Large intestine (tissue), 12 donors: ENCODE measurements around the gene RHEBL1. TPM values are rescaled to one million over a fixed set of nuclear protein-coding genes. Genes with fewer than 3 reads are reported as not detected.

Experiments
- DNase-seq, 2 donors: peaks; one replicate each; pipeline versions ENCODE4 v3.0.0 to v3.0.0-alpha.2; 2013
- H3K27ac ChIP-seq: one replicate; pipeline ENCODE4 v1.5.1; 2013; ENCODE audit warnings: low read length
- H3K27me3 ChIP-seq: 2 replicates; pipeline ENCODE4 v1.6.1; 2013; ENCODE audit warnings: low read length; ENCODE audit not compliant: control insufficient read depth, insufficient read depth
- H3K36me3 ChIP-seq: 2 replicates; pipeline ENCODE4 v1.6.1; 2013; ENCODE audit warnings: low read length; ENCODE audit not compliant: control insufficient read depth, insufficient read depth
- H3K4me1 ChIP-seq: one replicate; pipeline ENCODE4 v1.6.1; 2013; ENCODE audit warnings: low read length; ENCODE audit not compliant: control insufficient read depth, insufficient read depth
- H3K4me3 ChIP-seq: one replicate; pipeline ENCODE4 v1.5.1; 2013; ENCODE audit warnings: low read length
- H3K9me3 ChIP-seq: one replicate; pipeline ENCODE4 v1.6.1; 2013; ENCODE audit warnings: mild to moderate bottlenecking, low read depth, low read length, moderate library complexity; ENCODE audit not compliant: control insufficient read depth
- WGBS: methylation state at CpG from one replicate; pipeline ENCODE4 v1.1.5; 2013; ENCODE audit warnings: low lambda C conversion rate; ENCODE audit not compliant: insufficient coverage; 5-methylcytosine and 5-hydroxymethylcytosine counted together
- long read RNA-seq, 11 donors: transcript quantifications; one replicate each; lab custom pipeline, GENCODE V29; 2026
- polyA plus RNA-seq: library from polyadenylated mRNA; unstranded; fragments of 120-200 nt; gene quantifications from one replicate; pipeline ENCODE4 v1.2.1, GENCODE V29; 2013

The RHEBL1 gene, protein sequence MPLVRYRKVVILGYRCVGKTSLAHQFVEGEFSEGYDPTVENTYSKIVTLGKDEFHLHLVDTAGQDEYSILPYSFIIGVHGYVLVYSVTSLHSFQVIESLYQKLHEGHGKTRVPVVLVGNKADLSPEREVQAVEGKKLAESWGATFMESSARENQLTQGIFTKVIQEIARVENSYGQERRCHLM
- 0.79 TPM for polyA plus RNA-seq
- long read RNA-seq, donor 1 = 0 reads
- long read RNA-seq, donor 2 = 0 reads
- long read RNA-seq, donor 3 = 0 reads
- long read RNA-seq, donor 4 = 0 reads
- long read RNA-seq, donor 5 = 0 reads
- long read RNA-seq, donor 6 = 0 reads
- long read RNA-seq, donor 7 = 0 reads
- long read RNA-seq, donor 8, partial matches to known transcripts = 0 of 1 reads
- long read RNA-seq, donor 8, other reads (novel, unspliced or antisense) = 0 of 1 reads
- long read RNA-seq, donor 9 = 0 reads
- long read RNA-seq, donor 10 = 0 reads
- long read RNA-seq, donor 11 = 0 reads

DNA sequence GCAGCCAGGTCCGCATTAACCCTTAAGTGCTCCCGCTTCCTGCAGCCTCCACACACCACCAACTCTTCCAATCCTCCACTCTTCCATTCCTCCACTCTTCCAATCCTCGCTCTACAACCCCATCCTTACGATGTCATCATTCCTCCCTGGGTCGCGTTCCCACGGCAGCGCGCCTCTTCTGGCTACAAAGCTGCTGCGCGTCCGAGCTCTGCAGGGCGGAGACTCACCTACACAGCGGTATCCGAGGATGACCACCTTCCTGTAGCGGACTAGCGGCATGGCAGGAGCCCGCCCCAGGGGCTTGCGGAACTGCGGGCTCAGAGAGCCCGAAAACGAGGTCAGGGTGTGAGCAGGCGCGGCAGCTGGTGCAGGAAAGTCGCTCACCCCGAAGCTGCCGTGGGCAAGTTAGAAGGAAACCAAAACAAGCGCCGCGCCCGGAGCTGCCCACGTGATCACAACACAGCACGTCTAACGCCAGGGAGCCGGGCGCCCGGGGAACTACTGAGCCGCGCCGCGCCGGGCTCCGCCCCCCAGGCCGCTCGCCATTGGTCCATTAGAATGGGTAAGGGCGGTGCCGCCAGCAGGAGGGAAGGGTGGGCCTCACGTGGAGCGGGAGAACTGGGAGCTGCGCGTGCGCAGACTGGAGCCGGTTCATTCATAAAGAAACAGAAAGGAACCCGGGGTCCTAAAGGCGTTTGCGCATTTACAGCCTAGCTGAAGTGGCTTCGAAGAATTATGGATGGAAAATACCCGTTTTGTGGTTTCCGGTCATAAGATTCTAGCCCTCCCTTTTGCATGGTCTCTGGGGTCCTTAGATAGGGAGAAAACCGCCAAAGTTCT lies at the start of gene RHEBL1:
TSS of gene RHEBL1 (minus strand) at position 473 of the 840 bp plus-strand sequence. CDS start at position 279, 194 bp downstream.
- Histone ChIP-seq H3K27ac (peak within 1 kb of the TSS; percentile 71), H3K4me1 (peaks cover 10% of the 10 kb centered on the region), H3K9me3 (no peaks in the 10 kb centered on the region), H3K4me3 (peak within 1 kb of the TSS; percentile 86), H3K27me3 (no peaks in the 10 kb centered on the region), H3K36me3 (no peaks in the 10 kb centered on the region)
- peak; percentile 98 to 99 for DNase-seq
- 0% methylated on average over 6 of the region's 60 CpGs for WGBS

DNA sequence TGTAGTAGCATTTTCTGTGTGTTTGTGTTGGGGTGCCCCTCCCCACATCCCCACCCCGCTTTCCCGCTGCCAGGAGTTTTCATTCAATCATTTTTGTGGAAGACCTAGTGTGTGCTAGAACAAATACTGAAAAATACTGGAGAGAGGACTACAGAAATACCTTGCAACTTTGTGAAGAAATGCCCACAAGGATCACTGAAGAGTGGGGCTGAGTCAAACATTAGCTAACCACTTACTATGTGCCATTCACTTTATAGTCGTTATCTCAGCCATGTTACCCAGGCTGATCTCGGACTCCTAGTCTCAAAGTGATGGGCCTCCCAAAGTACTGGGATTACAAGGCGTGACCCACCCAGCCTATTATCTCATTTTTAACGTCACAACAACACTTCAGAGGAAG lies 41.4 kb upstream of the RHEBL1 start:
- Histone ChIP-seq H3K27ac (peak overlapping the region; percentile 95), H3K27me3 (no peaks in the 10 kb centered on the region), H3K36me3 (peaks cover 7% of the 10 kb centered on the region), H3K9me3 (no peaks in the 10 kb centered on the region), H3K4me1 (peaks cover 31% of the 10 kb centered on the region), H3K4me3 (peak overlapping the region; percentile 95)
- WGBS = 20% methylated on average over 1 of the region's 6 CpGs
- DNase-seq = peak in 1 of 2 donors; percentile 56

DNA sequence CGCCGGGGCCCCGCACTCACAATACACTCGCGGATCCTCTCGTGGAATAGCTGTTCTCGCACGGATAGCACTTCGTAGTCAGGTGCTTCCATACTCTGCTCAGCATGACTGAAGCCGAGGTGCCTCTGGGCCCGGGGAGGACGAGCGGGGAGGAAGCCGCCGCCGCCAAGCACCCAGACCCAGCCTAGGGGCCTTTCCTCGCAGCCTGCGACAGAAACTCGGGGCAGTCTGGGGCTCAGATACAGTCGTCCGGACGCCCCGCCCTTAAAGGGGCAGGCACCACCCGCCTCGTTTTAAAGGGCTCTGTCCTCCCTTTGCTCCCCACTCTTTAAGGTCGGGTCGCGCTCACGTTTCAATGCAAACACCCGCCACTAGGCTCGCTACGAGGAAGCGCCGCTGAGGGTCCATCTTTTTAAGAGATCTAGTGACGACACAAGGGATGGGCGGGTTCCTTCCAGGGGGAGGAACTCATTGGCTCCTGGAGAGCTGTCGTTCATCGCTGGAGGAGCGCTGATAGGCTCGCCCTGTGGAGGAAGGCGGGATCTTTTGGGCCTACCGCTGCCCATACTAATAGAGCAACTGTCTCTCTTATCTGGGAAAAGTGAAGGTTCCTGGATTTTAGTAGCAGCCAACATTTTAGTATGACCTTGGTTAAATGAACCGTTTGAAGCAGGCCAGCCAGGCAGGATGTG lies 40.8 kb upstream of the RHEBL1 start, which contains the start of gene LMBR1L:
TSS of gene LMBR1L (minus strand) at position 384 of the 692 bp plus-strand sequence. CDS start at position 92, 292 bp downstream.
- no peaks in the 10 kb centered on the region for H3K9me3 ChIP-seq
- DNase-seq = peak; percentile 97 to 98
- peaks cover 13% of the 10 kb centered on the region for H3K36me3 ChIP-seq
- peak within 1 kb of the TSS; percentile 95 for H3K4me3 ChIP-seq
- no peaks in the 10 kb centered on the region for H3K27me3 ChIP-seq
- WGBS = no CpG with 5 or more reads among the region's 43 CpGs
- peaks cover 36% of the 10 kb centered on the region for H3K4me1 ChIP-seq
- H3K27ac ChIP-seq = peak within 1 kb of the TSS; percentile 95

DNA sequence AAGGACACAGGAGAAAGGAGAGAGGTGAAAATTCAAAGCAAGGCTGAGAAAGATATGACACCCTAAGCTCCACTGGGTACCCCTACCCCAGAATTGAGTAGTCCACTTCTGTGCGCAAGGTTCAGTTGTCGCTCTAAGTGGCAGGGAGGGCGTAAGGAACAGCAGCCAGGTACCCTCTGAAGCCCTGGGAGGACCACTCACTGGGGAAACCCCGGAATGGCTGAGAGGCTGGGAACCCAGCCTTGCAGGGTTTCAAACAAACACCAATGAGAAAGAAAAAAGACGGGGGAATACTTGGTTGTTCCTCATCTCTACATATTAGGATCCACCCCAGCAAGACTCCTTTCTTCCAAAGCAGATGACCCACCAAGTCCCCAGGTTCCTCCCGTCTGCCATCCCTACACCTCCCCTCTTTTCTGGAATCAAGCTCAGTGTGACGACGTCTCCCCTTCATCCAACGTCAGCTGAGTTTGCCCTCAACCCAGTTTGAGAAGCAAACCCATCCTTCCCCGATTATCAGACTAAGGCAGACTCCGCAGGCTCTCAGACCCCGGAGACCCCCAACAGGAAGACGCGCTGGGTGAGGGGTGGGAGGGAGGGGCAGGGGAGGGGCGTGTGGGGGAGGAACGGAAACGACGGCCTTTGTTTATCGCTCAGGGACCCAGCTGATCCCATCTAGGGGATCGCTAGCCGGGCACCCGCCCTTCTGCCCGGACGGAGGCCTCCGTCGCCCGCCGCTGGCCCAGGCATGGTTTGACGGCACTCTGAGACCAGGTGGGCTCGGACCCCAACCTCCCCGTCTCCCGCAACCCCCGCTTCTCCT lies 40.1 kb upstream of the RHEBL1 start:
- H3K36me3 ChIP-seq = peaks cover 21% of the 10 kb centered on the region
- peak overlapping the region; percentile 95 for H3K27ac ChIP-seq
- H3K4me1 ChIP-seq = peaks cover 36% of the 10 kb centered on the region
- no peaks in the 10 kb centered on the region for H3K27me3 ChIP-seq
- WGBS = 0% methylated on average over 1 of the region's 33 CpGs
- no peaks in the 10 kb centered on the region for H3K9me3 ChIP-seq
- DNase-seq = peak in 1 of 2 donors; percentile 49
- peak overlapping the region; percentile 95 for H3K4me3 ChIP-seq

DNA sequence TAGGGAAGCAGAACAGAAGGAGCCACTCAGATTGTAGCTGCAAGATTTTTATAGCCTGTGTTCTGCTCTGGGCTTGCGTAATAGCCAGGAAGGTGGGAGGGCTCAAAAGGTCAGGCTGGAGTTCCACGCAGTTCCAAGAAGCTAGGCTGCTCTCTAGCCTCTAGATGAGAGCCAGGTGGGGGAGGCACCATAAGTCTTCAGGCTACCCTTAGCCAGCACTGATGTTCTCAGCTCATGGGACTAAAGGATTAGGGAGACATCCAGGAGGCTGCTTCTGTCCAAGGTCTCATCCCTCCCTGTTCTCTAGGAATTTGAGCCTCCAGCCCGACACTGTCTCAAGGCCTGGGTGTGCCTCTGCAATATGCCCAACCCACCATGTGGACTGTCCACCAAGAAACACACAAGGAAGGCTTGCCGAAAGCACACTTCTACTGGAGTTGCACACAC lies 39.2 kb upstream of the RHEBL1 start:
- H3K9me3 ChIP-seq = no peaks in the 10 kb centered on the region
- DNase-seq = peak; percentile 81 to 92
- peaks cover 36% of the 10 kb centered on the region for H3K4me1 ChIP-seq
- H3K27ac ChIP-seq = peak overlapping the region; percentile 95
- H3K27me3 ChIP-seq = no peaks in the 10 kb centered on the region
- WGBS = no CpG with 5 or more reads among the region's 4 CpGs
- peak overlapping the region; percentile 95 for H3K4me3 ChIP-seq
- H3K36me3 ChIP-seq = peaks cover 29% of the 10 kb centered on the region

DNA sequence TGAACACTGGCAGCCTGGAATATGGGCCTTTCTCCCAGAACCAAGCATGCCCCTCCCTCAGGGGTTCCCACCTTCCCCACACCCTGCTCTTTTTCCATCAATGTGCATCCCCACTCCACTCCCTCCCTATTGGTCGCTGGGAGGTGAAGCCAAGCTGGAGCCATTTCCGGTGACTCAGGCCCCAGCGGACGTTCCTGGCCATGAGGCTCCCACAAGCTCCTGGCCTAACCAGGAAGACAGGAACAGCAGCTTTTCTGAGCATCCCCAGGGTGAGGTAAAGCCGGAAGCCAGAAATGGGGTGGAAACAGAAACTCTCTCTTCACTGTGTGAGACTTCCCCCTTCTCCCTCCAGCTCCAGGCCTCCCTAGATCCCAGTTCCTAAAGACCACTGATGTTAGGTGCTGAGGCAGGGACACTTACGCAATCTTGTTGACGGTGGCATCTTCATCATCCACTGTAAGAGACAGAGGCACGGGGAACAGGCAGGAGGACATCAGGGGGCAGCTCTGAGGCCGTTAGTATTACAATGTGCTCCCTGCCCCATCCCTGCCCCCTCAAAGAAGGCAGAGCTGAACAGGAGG lies 35.8 kb upstream of the RHEBL1 start:
- no peak overlapping the region for H3K27ac ChIP-seq
- no peak for DNase-seq
- no peak overlapping the region for H3K4me3 ChIP-seq
- H3K36me3 ChIP-seq = peaks cover 63% of the 10 kb centered on the region
- no peaks in the 10 kb centered on the region for H3K27me3 ChIP-seq
- peaks cover 33% of the 10 kb centered on the region for H3K4me1 ChIP-seq
- H3K9me3 ChIP-seq = no peaks in the 10 kb centered on the region
- WGBS = no CpG with 5 or more reads among the region's 9 CpGs

DNA sequence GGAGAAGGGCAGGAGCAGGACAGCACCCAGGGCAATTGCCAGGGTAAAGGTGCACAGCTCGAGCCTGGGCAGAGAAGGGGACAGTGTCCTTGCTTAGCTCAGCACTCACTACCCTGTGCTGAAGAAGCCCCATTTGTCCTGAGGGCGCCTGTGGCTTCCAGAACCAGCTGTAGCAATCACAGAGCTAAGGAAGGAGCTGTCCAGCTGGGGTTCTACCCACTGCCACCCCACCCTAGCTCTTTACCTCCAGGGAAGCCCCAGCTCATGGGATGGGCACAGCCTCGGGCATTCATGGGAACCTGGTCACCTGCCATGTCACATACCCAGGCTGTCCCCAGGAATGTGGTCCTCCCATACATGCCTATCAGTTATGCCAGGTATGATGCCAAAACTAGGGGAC lies 35.0 kb upstream of the RHEBL1 start:
- Histone ChIP-seq H3K27me3 (no peaks in the 10 kb centered on the region), H3K9me3 (no peaks in the 10 kb centered on the region), H3K27ac (no peak overlapping the region), H3K4me3 (no peak overlapping the region), H3K36me3 (peaks cover 70% of the 10 kb centered on the region), H3K4me1 (peaks cover 33% of the 10 kb centered on the region)
- WGBS = no CpG with 5 or more reads among the region's 3 CpGs
- DNase-seq = no peak

DNA sequence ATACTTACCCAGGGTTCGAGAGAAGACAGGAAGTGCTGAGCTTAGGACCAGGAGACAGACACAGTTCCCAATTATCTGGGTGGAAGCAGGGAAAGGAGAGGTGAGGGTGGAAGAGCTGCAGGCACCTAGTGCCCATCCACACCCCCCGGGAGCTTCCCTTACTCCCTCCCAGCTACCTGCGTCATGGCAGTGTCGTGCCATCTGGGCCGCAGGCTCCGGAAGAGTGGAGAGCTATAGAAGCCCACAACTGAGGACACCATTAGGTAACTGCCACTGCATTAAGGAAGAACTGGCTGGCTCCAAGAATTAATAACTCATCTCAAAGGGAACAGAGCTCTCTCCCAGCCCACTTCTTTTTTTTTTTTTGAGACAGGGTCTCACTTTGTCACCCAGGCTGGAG lies 30.6 kb upstream of the RHEBL1 start:
- no peaks in the 10 kb centered on the region for H3K4me1 ChIP-seq
- DNase-seq = no peak
- H3K4me3 ChIP-seq = no peak overlapping the region
- no CpG with 5 or more reads among the region's 6 CpGs for WGBS
- H3K36me3 ChIP-seq = peaks cover 85% of the 10 kb centered on the region
- H3K9me3 ChIP-seq = no peaks in the 10 kb centered on the region
- H3K27me3 ChIP-seq = peaks cover under 1% of the 10 kb centered on the region
- no peak overlapping the region for H3K27ac ChIP-seq

DNA sequence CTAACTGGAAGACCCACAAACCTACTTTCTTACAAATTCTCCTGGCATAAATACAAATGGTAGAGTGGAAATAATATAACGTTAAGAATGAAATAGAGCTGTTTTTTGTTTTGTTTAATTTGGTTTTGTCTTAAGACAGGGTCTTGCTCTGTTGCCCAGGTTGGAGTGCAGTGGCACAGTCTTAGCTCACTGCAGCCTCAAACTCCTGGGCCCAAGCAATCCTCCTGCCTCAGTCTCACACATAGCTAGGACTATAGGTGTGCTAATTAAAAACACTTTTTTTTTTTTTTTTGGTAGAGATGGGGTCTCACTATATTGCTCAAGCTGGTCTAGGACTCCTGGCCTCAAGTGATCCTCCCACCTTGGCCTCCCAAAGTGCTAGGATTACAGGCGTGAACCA lies 28.9 kb upstream of the RHEBL1 start:
- peaks cover 17% of the 10 kb centered on the region for H3K27me3 ChIP-seq
- no peak overlapping the region for H3K4me3 ChIP-seq
- H3K27ac ChIP-seq = no peak overlapping the region
- DNase-seq = no peak
- WGBS = no CpG with 5 or more reads among the region's 2 CpGs
- H3K4me1 ChIP-seq = peaks cover 14% of the 10 kb centered on the region
- H3K36me3 ChIP-seq = peaks cover 68% of the 10 kb centered on the region
- H3K9me3 ChIP-seq = peaks cover 6% of the 10 kb centered on the region
